Left lung (tissue), 10 donors: ENCODE measurements around the gene RTF1. TPM values are rescaled to one million over a fixed set of nuclear protein-coding genes. Genes with fewer than 3 reads are reported as not detected.

Source experiments
- ATAC-seq: fragments of 200-7000 bp; cut with Tn5 transposase; one replicate; pipeline ENCODE4 v1.9.1; 2020; ENCODE audit warnings: moderate library complexity
- DNase-seq, 4 donors: peaks; one replicate each; pipeline ENCODE4 v3.0.0-alpha.2; 2013 to 2020
- H3K27ac ChIP-seq, 2 donors: fragments of 200-600 bp; sonication (generic) in 1 of 2; one replicate each; pipeline versions ENCODE4 v1.5.0 to v1.8.0; 2020 to 2021
- H3K27me3 ChIP-seq, 2 donors: fragments of 200-600 bp; sonication (generic) in 1 of 2; one replicate each; pipeline versions ENCODE4 v1.5.0 to v1.8.0; 2020 to 2021
- H3K36me3 ChIP-seq, 2 donors: fragments of 200-600 bp; sonication (generic) in 1 of 2; one replicate each; pipeline versions ENCODE4 v1.5.0 to v1.8.0; 2020 to 2021
- H3K4me1 ChIP-seq, 2 donors: fragments of 200-600 bp; one replicate each; pipeline ENCODE4 v1.8.0; 2021
- H3K4me3 ChIP-seq, 2 donors: fragments of 200-600 bp; sonication (generic) in 1 of 2; one replicate each; pipeline versions ENCODE4 v1.5.0 to v1.8.0; 2020 to 2021; ENCODE audit warnings: mild to moderate bottlenecking in 1 of 2
- H3K9me3 ChIP-seq, 2 donors: fragments of 200-600 bp; sonication (generic) in 1 of 2; one replicate each; pipeline versions ENCODE4 v1.5.0 to v1.8.0; 2020 to 2021
- CTCF ChIP-seq, 2 donors: fragments of 200-600 bp; sonication (generic) in 1 of 2; IDR thresholded peaks; one replicate each; pipeline versions ENCODE4 v1.5.0 to v1.8.0; 2021; ENCODE audit warnings: antibody characterized with exemption in 2 of 2
- intact Hi-C, 2 donors: fragments of 100-400 bp; cut with DNase I; formaldehyde crosslinking; loops; one replicate each; pipeline versions ENCODE4 v1.11.2 to v1.14.2; 2022
- polyA plus RNA-seq, 6 donors: library from polyadenylated mRNA; unstranded; fragments of 120-200 nt; gene quantifications; one replicate each; pipeline ENCODE4 v1.2.1, GENCODE V29; 2013; ENCODE audit not compliant: insufficient read length in 6 of 6
- total RNA-seq, 2 donors: library from RNA; stranded (reverse); fragmentation: NEBNext Ultra II Directional; extraction: Animal tissue kit (Norgen Biotek cat#: 25700); gene quantifications; one replicate each; pipeline ENCODE4 v1.2.1, GENCODE V29; 2021
- donor health status: DM: no; HTN: yes; CAD: no.
- donor health status: DM: no; HTN: no; CAD: no.

RTF1 gene
- total and polyA plus RNA-seq, 8 donors: 22.3 to 70.6 (median 69.2) TPM

GRCh38 chr15:41387646-41388045 lies 29.2 kb upstream of the RTF1 start:
- intact Hi-C loops: no loop called here
- H3K4me3 ChIP-seq: no peak overlapping the region
- peaks cover 0 to 44% of the 10 kb centered on the region in 2 donors for H3K36me3 ChIP-seq
- ATAC-seq (no peak), DNase-seq (no peak)
- H3K9me3 ChIP-seq: no peaks in the 10 kb centered on the region
- H3K27me3 ChIP-seq: no peaks in the 10 kb centered on the region
- H3K27ac ChIP-seq: no peak overlapping the region
- peaks cover 0 to under 1% of the 10 kb centered on the region in 2 donors for H3K4me1 ChIP-seq
- TF ChIP-seq CTCF (IDR thresholded peaks at IDR 0.05): no peak

DNA sequence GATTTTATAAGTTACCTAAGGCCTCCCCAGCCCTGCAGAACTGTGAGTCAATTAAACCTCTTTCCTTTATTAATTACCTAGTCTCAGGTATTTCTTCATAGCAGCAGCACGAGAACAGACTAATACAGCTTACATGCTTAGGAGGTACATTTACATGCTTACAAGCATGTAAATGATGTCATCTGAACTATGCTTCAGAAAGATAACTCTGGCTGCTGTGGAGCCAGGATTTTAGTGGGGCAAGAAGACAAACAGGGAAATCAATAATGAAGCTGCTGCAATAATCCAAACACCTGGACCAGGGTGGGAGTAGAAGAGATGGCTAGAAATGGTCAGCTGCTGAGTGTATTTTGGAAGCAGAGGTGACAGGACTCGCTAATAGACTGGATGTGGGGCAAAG lies 24.2 kb upstream of the RTF1 start:
- no peak for TF ChIP-seq CTCF (IDR thresholded peaks at IDR 0.05)
- ATAC-seq (no peak), DNase-seq (no peak)
- H3K4me3 ChIP-seq: no peak overlapping the region
- no peaks in the 10 kb centered on the region for H3K27me3 ChIP-seq
- H3K9me3 ChIP-seq: no peaks in the 10 kb centered on the region
- peaks cover 0 to 53% of the 10 kb centered on the region in 2 donors for H3K36me3 ChIP-seq
- intact Hi-C loops: no loop called here
- peak overlapping the region in 1 of 2 donors; percentile 37 for H3K27ac ChIP-seq
- H3K4me1 ChIP-seq: peaks cover 0 to 15% of the 10 kb centered on the region in 2 donors

DNA sequence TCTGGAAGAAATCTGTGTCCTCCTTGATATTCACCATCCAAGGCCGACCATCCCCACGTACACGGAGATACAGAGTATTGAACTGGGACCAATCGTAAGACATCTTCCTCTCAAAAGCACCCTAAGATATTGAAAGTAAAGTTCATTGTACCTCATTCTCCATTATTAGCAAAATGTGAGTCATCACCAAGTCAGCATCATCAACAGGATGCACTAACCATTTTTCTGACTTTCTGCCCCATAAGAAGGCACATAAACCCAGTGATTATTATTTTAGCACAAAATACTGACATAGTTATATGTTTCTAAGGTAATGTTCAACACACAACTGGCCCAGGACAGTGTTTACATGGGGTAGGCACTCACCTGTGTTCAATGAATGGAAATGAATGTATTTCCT lies 22.0 kb upstream of the RTF1 start:
- H3K4me3 ChIP-seq: no peak overlapping the region
- no peaks in the 10 kb centered on the region for H3K9me3 ChIP-seq
- no peaks in the 10 kb centered on the region for H3K27me3 ChIP-seq
- no peak for ATAC-seq
- intact Hi-C loops: no loop called here
- H3K36me3 ChIP-seq: peaks cover 0 to 34% of the 10 kb centered on the region in 2 donors
- no peak for TF ChIP-seq CTCF (IDR thresholded peaks at IDR 0.05)
- no peak for DNase-seq
- no peak overlapping the region for H3K27ac ChIP-seq
- peaks cover 0 to 15% of the 10 kb centered on the region in 2 donors for H3K4me1 ChIP-seq

DNA sequence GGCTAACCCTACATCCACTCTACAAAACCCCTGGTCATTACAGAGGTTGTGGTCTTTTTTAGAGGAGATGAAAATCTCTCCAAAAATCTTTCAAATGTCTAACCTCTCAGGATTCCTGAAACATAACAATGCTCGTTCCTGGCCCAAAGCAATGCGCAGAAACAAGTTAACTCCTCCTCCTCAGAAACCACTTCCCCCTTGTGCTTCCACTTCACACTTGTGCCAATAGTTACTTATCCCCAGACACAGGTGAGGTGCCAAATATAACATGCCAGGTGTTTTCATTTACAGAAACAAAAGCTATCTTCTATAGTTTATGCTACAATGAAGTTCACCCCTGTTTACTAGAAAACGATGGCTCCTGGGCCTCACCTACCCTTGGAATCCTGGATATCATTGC lies 20.8 kb upstream of the RTF1 start:
- H3K4me1 ChIP-seq: peaks cover 0 to 19% of the 10 kb centered on the region in 2 donors
- H3K4me3 ChIP-seq: no peak overlapping the region
- H3K36me3 ChIP-seq: peaks cover 0 to 33% of the 10 kb centered on the region in 2 donors
- no peaks in the 10 kb centered on the region for H3K27me3 ChIP-seq
- TF ChIP-seq CTCF (IDR thresholded peaks at IDR 0.05): no peak
- DNase-seq (no peak), ATAC-seq (peak; percentile 91)
- peak overlapping the region; percentile 15 to 19 for H3K27ac ChIP-seq
- intact Hi-C loops: no loop called here
- H3K9me3 ChIP-seq: no peaks in the 10 kb centered on the region

DNA sequence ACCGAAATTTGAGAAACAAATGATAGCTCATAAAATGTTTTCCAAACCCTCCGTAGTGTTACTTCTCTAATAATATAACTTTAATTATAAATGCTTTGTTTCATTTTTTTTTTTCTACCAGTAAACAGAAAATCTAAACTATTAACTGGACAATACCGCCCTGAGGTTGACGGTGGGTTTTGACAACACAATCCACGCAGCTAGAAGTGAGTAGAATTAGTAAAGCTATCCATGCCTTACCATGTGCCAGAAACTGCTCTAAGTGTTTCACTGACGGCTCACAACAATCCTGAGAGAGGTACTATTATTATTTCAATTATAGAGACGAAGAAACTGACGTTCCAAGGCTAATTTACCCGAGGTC lies 15.0 kb upstream of the RTF1 start:
- Histone ChIP-seq H3K27me3 (no peaks in the 10 kb centered on the region), H3K4me3 (peak overlapping the region; percentile 54 to 58), H3K9me3 (no peaks in the 10 kb centered on the region), H3K36me3 (peaks cover 0 to under 1% of the 10 kb centered on the region in 2 donors), H3K4me1 (peaks cover 0 to 23% of the 10 kb centered on the region in 2 donors), H3K27ac (peak overlapping the region; percentile 68 to 83)
- no peak for DNase-seq
- TF ChIP-seq CTCF (IDR thresholded peaks at IDR 0.05): no peak
- intact Hi-C loops: no loop called here
- ATAC-seq: peak; percentile 34
